ENCODE measurements around the gene MRPL45.
"Not testable (repeated sequence)": the region's sequence is repeated elsewhere in the genome, so short reads cannot be mapped to it uniquely, and the experiment has no call there.

DNA sequence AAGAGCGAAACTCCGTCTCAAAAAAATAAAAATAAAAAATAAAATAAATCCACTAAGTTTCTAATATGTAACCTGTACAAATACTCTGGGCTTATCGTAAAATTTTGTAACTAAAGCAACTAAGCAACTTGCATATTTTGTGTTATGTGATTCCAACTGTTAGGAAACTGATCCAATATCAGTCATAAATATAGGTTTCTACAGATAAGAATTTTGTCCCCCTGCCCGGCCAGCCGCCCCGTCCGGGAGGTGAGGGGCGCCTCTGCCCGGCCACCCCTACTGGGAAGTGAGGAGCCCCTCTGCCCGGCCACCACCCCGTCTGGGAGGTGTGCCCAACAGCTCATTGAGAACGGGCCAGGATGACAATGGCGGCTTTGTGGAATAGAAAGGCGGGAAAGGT is 43.8 kb upstream of the MRPL45 start:
- TF ChIP-seq POLR2A (IDR thresholded peaks at IDR 0.05; ENCODE audit: low read length); GATA1 (IDR thresholded peaks at IDR 0.05; ENCODE audit: low read depth, low read length): not testable (repeated sequence)
